HG03354 (cell line): ENCODE data around the gene QSOX1.
A peak's percentile ranks its signal among the peaks of the same experiment; 100 is the strongest.
"Not testable (repeated sequence)": the region's sequence is repeated elsewhere in the genome, so short reads cannot be mapped to it uniquely, and the experiment has no call there.

Experiments
- ATAC-seq: cut with Tn5 transposase; IDR thresholded peaks from one replicate; pipeline ENCODE4 v1.9.1; 2021; ENCODE audit warnings: mild to moderate bottlenecking; ENCODE audit not compliant: unreplicated experiment, poor library complexity, severe bottlenecking

Gene QSOX1, protein sequence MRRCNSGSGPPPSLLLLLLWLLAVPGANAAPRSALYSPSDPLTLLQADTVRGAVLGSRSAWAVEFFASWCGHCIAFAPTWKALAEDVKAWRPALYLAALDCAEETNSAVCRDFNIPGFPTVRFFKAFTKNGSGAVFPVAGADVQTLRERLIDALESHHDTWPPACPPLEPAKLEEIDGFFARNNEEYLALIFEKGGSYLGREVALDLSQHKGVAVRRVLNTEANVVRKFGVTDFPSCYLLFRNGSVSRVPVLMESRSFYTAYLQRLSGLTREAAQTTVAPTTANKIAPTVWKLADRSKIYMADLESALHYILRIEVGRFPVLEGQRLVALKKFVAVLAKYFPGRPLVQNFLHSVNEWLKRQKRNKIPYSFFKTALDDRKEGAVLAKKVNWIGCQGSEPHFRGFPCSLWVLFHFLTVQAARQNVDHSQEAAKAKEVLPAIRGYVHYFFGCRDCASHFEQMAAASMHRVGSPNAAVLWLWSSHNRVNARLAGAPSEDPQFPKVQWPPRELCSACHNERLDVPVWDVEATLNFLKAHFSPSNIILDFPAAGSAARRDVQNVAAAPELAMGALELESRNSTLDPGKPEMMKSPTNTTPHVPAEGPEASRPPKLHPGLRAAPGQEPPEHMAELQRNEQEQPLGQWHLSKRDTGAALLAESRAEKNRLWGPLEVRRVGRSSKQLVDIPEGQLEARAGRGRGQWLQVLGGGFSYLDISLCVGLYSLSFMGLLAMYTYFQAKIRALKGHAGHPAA

DNA sequence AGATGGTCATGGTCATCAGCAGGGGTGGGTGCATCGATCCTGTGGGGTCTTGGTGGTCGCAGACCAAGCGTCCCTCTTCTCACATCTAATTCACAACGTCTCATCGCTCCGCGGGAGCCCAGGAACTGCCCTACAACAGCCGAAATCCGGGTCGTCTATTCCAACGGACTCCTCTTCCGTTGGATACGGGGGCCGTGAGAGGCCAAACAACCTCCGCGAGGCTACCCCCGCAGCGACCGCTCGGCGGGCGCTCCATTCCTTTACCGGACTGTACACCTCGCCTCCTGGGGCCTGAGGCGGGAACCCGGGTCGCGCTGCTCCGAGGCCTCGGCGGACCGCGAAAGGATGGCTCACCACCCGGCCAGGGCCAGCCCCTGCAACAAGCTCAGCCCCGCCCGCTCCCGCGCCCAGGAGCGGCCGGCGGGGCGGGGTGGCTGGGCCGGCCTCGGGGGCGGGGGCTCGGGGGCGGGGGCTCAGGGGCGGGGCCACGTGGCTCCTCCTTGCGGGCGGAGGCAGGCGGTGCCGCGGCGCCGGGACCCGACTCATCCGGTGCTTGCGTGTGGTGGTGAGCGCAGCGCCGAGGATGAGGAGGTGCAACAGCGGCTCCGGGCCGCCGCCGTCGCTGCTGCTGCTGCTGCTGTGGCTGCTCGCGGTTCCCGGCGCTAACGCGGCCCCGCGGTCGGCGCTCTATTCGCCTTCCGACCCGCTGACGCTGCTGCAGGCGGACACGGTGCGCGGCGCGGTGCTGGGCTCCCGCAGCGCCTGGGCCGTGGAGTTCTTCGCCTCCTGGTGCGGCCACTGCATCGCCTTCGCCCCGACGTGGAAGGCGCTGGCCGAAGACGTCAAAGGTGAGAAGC lies at the start of gene QSOX1:
Gene QSOX1, plus strand, starts transcription at position 545 of the 857 bp plus-strand sequence. Its CDS starts 39 bp downstream, at position 584.
- peak; percentile 93 for ATAC-seq

DNA sequence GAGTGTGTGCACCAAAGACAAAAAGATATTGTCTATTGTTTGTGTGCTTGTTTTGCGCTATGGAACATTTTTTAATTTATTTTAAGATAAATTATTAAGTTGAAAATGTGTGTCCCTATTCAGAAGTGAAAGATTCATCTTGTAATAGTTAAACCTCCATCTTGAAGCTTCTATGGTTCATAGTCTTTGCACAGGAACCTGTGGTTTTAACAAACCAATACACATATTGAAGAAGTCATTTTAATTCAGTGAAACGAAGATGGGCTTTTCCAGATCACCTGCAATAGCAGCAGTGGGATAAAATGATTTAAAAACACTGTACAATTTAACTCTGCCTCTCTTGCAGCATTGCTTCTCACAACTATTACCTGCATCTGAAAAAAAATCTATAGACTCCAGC lies 42.6 kb upstream of the QSOX1 start:
- no peak for ATAC-seq

DNA sequence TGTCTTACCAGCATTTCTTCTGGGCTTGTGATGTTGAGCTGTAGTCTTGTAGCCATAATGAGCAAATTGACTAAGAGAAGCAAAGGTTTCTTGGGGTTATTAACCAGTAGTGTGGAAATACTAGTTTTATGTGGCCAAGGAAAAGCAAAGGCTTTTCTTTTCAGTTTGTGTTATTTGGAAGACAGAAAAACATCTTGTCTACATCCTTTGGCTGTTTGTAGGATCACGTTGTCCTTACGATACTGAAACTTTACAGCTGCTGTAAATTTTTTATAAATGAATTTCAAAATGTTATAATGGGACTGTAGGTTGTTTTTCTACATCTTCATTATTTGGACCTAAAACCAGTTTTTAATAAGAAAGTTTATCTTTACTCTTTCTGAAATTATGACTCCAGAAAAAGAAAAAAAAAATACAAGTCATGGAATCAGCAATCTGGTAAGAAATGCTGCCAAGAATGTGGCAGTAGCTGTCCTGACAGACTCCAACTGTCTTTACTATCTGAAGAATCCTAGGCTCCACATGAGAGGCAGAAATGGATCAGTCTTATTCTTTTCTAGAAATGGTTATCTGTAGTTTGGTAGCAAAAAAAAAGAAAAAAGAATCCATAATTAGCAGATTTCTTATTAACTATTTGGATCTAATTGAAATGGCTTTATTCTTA lies 41.6 kb upstream of the QSOX1 start:
- no peak for ATAC-seq

DNA sequence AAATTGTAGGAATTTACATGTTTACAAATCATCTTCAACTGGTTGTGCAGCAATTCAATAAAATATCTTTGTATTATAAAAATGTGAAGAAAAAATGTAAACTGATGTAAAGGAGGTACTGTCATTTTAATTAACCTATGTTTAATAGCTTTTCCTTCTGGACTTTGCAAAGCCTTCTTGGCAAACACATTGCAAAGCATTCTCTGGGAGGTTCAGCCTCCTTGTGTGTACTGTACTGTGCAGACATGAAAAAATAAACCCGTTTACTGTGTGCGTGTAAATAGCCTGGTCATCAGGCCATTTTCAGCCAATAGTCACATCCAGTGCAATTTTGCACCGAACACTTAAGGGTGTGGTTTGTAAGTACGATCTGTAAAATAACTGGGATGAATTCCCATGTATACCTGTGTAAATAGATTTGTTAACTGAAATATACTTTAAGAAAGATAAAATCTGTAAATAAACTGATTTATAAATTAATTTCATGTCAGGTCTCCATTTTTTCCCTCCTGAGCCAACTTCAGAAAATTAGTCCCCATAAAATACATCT lies 40.2 kb upstream of the QSOX1 start:
- no peak for ATAC-seq

DNA sequence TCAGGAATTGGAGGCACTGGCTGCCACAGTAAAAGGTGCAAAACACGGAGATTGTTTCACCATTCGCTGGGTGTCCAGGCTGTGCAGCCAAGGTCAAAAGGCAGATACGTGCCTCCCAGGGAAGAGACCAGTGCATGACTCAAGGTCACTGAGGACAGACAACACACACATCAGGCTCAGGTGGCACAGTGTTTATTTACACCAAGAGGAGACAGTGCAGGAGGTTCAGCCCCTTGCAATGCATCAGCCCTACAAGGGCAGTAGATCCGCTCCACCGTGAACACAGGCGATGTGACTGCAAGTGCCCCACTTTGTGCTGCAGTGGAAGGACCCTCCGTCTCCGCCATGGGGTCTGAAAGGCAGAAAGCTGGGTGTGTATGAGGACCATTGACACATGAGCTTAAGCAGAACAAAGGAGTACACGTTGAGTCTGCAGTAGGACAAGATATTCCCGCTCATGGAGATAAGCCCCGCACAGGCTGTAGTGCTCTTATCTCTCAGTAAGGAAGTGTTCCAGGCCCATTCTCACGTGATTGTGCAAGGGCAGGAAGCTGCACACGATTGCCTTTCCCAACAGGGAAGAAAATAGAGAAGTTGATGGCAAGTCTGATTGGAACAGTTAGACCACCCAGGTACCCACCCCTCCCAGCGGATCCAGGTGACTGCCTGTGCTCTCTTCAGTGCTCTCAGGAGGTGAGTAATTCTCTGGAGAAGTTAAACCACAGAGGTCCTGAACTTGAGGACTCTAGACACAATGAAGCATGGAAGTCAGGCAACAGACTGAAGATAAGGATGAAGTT lies 37.5 kb upstream of the QSOX1 start:
- no peak for ATAC-seq

DNA sequence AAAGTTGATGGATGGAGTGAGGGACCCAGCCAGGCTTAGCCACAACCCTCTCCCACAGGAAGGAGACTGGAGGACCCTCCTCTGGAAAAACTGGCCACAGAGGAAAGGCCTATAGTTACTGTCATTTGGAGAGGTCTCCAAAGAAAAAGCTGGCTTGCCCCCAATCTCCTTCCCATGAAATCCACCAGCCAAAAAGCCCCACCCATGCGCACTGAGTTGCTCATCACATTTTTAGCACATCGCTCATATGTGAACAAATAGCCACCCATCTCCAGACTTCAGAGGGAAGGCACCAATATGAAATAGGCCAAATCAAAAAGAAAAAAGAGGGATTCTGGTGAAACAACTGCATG lies 36.9 kb upstream of the QSOX1 start:
- no peak for ATAC-seq

DNA sequence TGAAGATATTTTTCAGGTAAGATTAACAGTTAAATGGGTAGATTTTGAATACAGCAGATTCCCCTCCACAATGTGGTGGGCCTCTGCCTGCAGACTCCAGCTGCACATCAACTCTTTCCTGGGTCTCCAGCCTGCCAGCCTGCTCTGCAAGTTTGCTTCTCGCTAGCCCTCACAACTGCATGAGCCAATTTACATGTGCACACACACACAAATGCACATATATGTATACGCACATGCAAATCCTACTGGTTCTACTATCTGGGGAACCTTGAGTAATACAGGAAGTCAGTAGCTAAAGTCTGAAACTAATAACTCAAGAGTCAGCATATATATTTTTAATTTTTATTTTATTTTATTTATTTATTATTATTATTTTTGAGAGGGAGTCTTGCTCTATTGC lies 34.8 kb upstream of the QSOX1 start:
- ATAC-seq = no peak

DNA sequence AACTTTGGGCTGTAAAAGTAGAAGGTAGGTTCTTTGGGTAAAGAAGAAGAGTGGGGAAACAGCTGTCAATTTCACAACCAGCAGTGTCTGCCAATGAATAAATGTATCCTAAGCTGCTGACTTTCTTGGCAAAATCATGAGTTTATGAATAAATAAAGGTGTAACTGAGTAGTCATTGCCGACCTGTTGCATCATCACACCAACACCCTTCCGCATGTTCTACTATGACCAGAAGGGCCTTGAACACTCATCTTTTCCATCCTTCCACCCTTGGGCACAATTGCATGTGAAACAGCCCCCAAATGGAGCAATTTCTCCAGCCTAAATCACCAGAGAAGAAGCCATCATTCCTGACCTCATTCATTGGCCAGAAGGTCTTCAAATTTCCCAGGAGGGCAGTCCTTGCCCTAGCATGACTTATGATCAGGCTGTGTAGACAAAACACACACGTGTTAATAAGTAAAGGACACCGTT lies 31.2 kb upstream of the QSOX1 start:
- no peak for ATAC-seq

DNA sequence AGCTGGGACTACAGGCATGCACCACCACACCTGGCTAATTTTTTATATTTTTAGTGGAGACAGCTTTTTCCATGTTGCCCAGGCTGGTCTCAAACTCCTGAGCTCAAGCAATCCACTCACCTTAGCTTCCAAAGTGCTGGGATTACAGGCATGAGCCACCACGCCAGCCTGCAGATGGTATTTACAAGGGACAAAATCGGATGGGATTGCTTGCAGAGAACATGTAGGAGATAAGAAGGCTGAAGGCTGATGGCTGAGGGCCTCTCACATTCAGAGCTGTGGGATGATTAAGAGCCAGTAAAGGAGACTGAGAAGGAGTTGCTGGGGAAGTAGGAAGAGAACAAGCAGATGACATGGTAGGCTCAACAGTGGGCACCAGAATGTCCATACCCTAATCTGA lies 24.0 kb upstream of the QSOX1 start:
- ATAC-seq = no peak

DNA sequence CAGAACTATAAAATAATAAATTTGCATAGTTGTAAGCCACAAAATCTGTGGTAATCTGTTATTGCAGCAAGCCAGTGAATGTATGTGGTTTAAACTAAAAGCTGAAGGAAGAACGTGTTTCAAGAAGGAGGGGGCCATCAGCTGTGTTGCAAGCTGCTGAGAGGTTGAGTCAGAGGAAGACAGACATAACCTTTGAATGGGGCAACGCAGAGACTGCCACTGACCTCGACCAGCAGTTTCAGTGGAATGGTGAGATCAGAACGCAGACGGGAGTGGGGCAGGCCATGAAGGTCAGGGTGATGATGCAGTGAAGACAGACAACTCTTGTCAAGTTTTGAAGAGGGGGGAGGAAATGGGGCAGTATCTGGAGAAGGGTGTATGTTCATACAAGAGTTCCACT lies 23.2 kb upstream of the QSOX1 start:
- ATAC-seq = no peak

DNA sequence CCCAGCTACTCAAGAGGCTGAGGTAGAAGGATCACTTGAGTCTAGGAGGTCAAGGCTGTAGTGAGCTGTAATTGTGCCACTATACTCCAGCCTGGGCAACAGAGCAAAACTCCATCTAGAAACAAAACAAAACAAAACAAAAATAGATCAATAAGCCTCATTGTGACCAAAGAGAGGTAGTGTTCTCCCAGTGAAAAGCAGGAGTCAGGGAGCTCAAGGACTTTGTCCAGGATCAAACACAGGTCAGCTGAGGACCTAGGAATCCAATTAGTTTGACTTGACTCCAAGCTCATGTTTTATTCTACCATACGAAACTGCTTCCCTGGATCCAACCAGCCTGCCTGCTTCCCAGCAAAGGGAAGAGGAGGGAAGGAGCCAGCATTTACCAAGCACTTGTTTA lies 21.5 kb upstream of the QSOX1 start:
- no peak for ATAC-seq

DNA sequence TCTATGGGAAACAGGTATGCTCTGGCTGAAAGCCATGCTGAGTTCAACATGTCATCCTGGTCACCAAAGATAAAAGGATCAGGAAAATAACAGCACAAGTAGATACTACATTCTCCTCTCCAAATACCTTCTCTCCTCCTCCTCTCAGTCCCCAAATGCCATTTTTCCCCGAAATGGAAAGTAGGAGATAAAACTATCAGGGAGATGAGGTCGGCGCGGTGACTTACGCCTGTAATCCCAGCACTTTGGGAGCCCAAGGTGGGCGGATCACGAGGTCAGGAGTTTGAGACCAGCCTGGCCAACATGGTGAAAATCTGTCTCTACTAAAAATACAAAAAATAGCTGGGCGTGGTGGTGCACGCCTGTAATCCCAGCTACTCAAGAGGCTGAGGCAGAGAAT lies 21.0 kb upstream of the QSOX1 start:
- ATAC-seq = not testable (repeated sequence)

DNA sequence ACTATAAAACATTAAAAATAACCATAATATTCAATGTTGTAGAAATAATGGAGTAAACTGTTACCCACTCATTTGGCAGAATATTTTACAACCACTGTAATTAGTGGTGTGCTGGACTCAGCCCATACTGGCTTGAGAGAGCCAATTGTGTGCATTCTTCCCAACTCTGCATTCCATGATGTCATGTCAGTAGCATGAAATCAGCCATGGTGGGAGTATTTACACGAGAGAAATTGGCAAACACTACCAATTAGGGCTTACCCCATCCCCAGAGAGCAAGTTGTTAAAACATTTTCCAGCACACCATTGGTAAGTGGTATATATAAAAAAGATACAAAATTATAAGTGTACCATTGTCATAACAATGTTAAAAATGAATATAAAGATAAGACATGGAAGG lies 19.1 kb upstream of the QSOX1 start:
- ATAC-seq = no peak

DNA sequence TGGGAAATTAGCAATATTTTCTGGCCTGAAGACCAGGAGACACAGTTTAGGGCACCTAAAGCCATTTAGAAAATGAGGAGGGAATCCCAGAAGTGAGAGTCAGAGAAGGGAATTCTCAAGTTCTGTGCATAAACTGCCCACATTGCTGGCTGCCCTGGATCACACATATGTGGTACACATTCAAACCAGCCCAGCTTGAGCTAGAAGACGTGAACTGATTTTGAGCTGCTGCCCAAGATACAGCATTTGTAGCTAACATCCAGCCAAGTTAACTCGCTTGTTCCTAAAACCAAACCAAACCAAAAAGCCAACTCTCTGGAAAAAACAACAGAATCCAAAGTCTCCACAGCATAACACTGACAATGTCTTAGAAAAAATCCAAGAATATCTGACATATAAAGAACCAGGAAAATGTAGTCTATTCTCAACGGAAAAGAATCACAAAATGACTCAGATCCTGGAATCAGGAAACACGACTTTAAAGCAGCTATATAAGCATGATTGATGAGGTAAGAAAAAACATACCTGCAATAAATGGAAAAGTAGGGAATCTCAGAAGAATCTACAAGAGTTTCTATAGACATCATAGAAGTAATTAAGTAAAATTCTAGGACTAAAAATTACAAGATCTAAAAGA lies 18.2 kb upstream of the QSOX1 start:
- no peak for ATAC-seq

DNA sequence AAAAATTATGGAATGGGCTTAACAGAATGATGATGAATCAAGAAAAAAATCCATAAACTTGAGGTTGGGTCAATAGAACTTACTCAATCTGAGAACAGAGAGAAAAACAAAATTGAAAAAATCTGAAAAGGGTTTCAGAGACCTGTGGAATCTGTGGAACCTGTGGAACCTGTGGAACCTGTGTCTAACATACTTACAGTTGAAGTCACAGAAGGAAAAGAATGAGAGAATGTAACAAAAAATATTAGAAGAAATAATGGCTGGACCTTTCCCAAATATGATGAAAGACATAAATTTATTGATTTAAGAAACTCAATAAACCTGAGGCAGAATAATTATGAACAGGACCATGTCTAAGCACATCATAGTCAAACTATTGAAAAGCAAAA lies 17.7 kb upstream of the QSOX1 start:
- ATAC-seq = no peak

DNA sequence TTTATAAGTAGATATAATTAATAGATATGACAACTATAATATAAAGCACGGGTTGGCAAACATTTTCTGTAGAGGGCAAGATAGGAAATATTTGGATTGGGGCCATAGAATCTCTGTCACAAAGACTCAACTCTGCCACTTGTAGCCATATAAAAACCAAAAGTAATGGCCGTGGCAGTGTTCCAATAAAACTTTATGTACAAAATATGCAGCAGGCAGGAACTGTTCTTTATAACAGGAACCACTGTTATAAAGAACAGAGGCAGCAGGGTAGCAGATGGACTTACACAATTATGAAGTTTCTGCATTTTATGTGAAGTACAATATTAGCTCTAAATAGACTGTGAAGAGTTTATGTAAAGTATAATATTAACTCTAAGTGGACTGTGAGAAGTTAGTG lies 16.9 kb upstream of the QSOX1 start:
- ATAC-seq = no peak

DNA sequence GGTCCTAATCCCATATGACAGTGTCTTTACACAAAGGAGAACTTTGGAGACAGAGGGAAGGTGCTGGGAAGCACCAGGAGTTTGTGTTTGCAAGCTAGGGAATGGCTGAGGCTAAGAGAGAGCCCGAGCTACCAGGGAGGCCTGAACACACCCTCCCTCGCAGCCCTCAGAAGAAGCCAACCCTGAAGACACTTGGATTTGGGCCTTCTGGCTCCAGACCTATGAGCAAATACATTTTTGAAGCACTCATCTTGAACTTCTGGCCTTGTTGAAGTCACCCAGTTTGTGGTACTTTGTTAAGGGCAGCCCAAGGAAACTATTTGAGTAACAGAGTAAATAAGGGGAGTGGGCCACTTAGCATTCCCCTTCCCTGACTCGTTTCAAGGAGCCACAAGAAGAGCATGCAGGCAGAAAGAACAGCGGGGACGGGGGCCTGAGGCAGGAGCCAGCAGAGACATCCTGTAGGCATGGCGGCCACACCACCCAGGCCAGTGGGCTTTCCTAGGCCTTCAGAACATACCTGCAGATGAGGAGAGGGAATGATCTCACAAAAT lies 13.2 kb upstream of the QSOX1 start:
- no peak for ATAC-seq

DNA sequence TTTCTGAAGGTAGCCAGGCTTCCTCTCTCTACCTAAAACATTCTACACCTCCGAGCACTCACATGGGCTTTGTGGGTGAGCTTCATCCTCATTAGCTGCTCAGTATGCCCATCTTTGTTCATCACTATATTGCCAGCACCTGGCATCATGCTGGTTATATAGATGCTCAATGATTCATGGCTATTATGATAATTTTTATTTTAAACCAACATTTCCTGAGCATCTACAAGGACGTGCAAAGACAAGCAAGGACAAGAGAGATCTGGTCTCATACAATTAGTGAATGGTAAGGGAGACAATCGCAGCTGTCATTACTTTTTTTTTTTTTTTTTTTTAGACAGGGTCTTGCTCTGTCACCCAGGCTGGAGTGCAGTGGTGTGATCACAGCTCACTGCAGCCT lies 11.3 kb upstream of the QSOX1 start:
- no peak for ATAC-seq
